Choroid plexus epithelial cell (primary cell): ENCODE data around the gene FBXO15.

ENCODE experiments used
- DNase-seq: peaks from one replicate; pipeline ENCODE4 v3.0.0-alpha.2; 2010; ENCODE audit warnings: low read depth
- H3K4me3 ChIP-seq: 2 replicates; pipeline ENCODE4 v1.5.1; 2011; ENCODE audit warnings: low read depth, mild to moderate bottlenecking, control low read depth, low read length, moderate library complexity
- CTCF ChIP-seq: conservative IDR thresholded peaks from 2 replicates; pipeline ENCODE4 v1.5.1; 2011; ENCODE audit warnings: low read depth, mild to moderate bottlenecking, control low read depth, inconsistent platforms, low read length, moderate library complexity

The FBXO15 gene

DNA sequence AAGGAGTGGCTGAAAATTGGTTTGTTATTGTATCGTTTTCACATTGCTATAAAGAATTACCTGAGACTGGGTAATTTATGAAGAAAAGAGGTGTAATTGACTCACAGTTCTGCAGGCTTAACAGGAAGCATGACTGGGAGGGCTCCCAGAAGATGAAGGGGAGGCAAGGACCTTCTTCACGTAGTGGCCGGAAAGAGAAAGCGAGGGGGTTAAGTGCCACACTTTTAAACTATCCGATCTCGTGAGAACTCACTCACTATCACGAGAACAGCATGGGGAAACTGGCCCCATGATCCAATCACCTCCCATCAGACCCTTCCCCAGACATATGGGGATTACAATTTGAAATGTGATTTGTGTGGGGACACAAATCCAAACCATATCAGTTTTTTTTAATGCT lies 81.6 kb downstream of the FBXO15 start:
- no peak overlapping the region for H3K4me3 ChIP-seq
- no peak for TF ChIP-seq CTCF
- DNase-seq = no peak

DNA sequence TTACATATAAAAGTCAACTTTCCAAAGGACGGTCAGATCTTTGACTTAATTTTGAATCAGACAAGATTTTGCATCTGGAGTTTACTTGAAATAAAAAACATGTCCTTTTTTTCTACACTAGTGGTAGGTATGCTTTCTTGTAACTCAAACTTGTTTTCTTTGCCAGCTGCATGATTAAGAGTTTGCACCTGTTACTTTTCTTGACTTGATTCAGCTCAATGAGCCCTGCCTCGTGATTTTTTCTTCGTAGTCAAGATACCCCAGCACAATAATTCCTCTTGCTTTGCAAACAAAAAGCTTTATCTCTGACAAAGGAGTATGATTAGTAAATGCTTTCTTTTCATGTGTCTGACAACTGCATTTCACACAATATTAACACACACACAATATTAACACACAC lies 82.3 kb downstream of the FBXO15 start:
- no peak for TF ChIP-seq CTCF
- H3K4me3 ChIP-seq = no peak overlapping the region
- DNase-seq = no peak

DNA sequence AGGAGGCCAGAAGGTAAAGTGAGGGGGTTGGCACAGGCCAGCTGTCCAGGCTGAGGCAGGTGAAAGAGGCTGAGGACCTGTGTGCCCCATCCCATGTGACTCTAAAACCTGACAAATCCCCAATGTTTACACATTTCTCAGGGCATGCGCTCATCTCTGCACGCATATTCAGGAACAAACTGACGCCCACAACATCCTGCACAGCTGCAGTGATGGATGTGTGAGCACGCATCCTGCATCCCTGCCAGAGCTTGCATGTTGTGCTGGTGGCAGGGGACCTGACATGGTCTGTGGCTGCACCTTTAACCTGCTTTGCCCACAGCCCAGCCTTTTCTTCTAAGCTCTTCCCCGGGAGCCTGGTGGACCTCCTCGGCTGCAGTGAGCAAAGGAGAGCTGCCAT lies 83.1 kb downstream of the FBXO15 start:
- DNase-seq = no peak
- H3K4me3 ChIP-seq = no peak overlapping the region
- TF ChIP-seq CTCF = no peak

- H3K4me3 ChIP-seq = no peak overlapping the region
- DNase-seq = no peak
- TF ChIP-seq CTCF = no peak
Measured at GRCh38 chr18:74063557-74063956, 84.1 kb downstream of the FBXO15 start.

GRCh38 chr18:74063023-74063422 lies 84.6 kb downstream of the FBXO15 start:
- TF ChIP-seq CTCF = no peak
- DNase-seq = no peak
- H3K4me3 ChIP-seq = no peak overlapping the region

DNA sequence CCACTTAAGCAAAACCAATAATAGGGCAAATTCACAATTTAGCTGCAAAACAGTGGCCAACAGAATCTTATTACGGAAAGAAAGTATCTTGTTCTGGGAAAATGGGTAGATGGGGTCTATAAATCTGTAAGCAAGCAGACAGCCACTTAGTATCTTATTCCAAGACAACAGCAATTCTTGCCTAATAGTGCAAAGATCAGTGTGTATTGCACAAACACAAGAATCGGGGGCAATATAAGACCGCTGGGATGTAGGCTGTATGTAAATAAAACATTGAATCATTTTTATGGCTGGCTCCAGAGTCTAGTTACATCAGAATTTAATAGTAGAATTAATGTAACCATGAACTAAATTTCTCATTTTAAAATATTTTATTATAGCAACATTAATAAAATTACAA lies 85.6 kb downstream of the FBXO15 start:
- no peak for DNase-seq
- no peak overlapping the region for H3K4me3 ChIP-seq
- no peak for TF ChIP-seq CTCF

- H3K4me3 ChIP-seq = no peak overlapping the region
- TF ChIP-seq CTCF = no peak
- no peak for DNase-seq
Measured at GRCh38 chr18:74060579-74060978, 87.1 kb downstream of the FBXO15 start.
